ENCODE results near the gene ROR1. TPM values are rescaled to one million over a fixed set of nuclear protein-coding genes. Genes with fewer than 3 reads are reported as not detected.

The ROR1 gene
- total RNA-seq, 1 experiment from 2014 or later = 37.2 TPM

DNA sequence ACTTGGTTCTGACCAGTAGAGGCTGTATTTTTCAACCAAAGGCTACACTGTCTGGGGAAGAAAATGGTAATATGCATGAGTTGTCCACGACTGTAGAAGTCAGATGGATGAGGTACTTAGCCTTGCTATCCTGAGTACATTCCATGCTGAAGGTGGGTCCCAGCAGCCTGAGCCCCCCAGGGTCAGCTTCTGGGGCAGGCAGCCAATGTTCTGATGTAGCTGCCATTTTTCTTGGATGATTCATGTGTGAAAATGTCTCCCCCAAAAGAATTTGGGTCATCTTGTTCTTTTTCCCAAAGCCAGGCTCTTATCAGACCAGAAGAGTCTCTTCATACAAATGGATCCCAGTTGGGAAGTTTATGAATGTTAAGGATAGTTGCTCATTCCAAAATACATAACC lies 257.4 kb downstream of the ROR1 start:
- intact Hi-C loops (cut with micrococcal nuclease; ENCODE audit: unreplicated experiment) = no loop called here
- no peaks in the 10 kb centered on the region for H3K4me1 ChIP-seq
- Mint-ChIP-seq H3K4me1 (ENCODE audit: low read depth, unreplicated experiment) (no peaks in the 10 kb centered on the region), H3K36me3 (ENCODE audit: insufficient read depth, unreplicated experiment) (peaks cover 22% of the 10 kb centered on the region), H3K27ac (ENCODE audit: unreplicated experiment) (no peak overlapping the region), H3K9me3 (ENCODE audit: unreplicated experiment) (peaks cover 10% of the 10 kb centered on the region), H3K27me3 (ENCODE audit: insufficient read depth, unreplicated experiment) (no peaks in the 10 kb centered on the region), H3K4me3 (ENCODE audit: unreplicated experiment) (no peak overlapping the region)
- no peaks in the 10 kb centered on the region for H3K27me3 ChIP-seq (replicated peaks; ENCODE audit: control insufficient read depth, insufficient read depth, low read length)
- TF ChIP-seq, protein P1, sequence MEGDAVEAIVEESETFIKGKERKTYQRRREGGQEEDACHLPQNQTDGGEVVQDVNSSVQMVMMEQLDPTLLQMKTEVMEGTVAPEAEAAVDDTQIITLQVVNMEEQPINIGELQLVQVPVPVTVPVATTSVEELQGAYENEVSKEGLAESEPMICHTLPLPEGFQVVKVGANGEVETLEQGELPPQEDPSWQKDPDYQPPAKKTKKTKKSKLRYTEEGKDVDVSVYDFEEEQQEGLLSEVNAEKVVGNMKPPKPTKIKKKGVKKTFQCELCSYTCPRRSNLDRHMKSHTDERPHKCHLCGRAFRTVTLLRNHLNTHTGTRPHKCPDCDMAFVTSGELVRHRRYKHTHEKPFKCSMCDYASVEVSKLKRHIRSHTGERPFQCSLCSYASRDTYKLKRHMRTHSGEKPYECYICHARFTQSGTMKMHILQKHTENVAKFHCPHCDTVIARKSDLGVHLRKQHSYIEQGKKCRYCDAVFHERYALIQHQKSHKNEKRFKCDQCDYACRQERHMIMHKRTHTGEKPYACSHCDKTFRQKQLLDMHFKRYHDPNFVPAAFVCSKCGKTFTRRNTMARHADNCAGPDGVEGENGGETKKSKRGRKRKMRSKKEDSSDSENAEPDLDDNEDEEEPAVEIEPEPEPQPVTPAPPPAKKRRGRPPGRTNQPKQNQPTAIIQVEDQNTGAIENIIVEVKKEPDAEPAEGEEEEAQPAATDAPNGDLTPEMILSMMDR (IDR thresholded peaks at IDR 0.05; ENCODE audit: insufficient read depth in 1 of 2, low read depth in 1 of 2, low read length in 1 of 2, severe bottlenecking in 1 of 2, unreplicated experiment in 1 of 2) = no peak
- no peak for DNase-seq
- H3K36me3 ChIP-seq (ENCODE audit: control insufficient read depth, insufficient read depth, low read length) = no peaks in the 10 kb centered on the region
- H3K9me3 ChIP-seq = no peaks in the 10 kb centered on the region
- ChIA-PET CTCF (no interaction called here), POLR2A (no interaction called here)
- no TSS peak for BruUV-seq (replicated peaks)
- H3K4me3 ChIP-seq (ENCODE audit: low read depth, low read length) = no peak overlapping the region

DNA sequence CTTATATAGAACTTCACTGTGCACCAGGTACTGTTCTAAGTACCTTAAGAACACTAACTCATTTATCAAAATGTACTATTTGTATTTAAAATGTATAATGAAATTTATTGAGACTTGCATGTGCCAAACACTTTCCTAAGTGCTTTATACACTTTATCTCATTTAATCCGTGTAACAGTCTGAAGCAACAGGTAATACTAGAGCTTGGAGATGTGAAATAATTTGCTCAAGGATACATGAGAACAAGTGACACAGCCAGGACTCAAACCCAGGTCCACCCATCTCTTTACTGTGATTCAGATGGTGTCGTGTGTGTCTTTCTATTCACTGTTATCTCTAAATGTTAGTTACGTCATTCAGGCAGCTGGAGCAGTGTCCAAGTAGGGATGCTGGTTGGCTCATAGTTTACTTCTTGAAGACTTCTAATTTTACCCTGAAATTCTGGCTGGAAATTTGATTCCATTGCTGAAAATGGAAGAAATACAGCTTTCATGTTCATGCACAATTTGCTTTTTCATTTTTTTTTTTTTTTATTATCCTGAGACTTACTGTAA lies 259.9 kb downstream of the ROR1 start:
- H3K4me3 Mint-ChIP-seq (ENCODE audit: unreplicated experiment) = no peak overlapping the region
- ChIA-PET CTCF (no interaction called here), POLR2A (no interaction called here)
- H3K9me3 Mint-ChIP-seq (ENCODE audit: unreplicated experiment) = no peaks in the 10 kb centered on the region
- Histone ChIP-seq H3K4me3 (ENCODE audit: low read depth, low read length) (no peak overlapping the region), H3K36me3 (ENCODE audit: control insufficient read depth, insufficient read depth, low read length) (no peaks in the 10 kb centered on the region), H3K27me3 (replicated peaks; ENCODE audit: control insufficient read depth, insufficient read depth, low read length) (no peaks in the 10 kb centered on the region), H3K9me3 (no peaks in the 10 kb centered on the region), H3K4me1 (no peaks in the 10 kb centered on the region)
- H3K27ac Mint-ChIP-seq (ENCODE audit: unreplicated experiment) = no peak overlapping the region
- H3K4me1 Mint-ChIP-seq (ENCODE audit: low read depth, unreplicated experiment) = no peaks in the 10 kb centered on the region
- H3K36me3 Mint-ChIP-seq (ENCODE audit: insufficient read depth, unreplicated experiment) = peaks cover 22% of the 10 kb centered on the region
- intact Hi-C loops (cut with micrococcal nuclease; ENCODE audit: unreplicated experiment) = no loop called here
- DNase-seq = no peak
- no peaks in the 10 kb centered on the region for H3K27me3 Mint-ChIP-seq (ENCODE audit: insufficient read depth, unreplicated experiment)
- no TSS peak for BruUV-seq (replicated peaks)
- TF ChIP-seq, protein P1 (IDR thresholded peaks at IDR 0.05; ENCODE audit: insufficient read depth in 1 of 2, low read depth in 1 of 2, low read length in 1 of 2, severe bottlenecking in 1 of 2, unreplicated experiment in 1 of 2) = no peak

DNA sequence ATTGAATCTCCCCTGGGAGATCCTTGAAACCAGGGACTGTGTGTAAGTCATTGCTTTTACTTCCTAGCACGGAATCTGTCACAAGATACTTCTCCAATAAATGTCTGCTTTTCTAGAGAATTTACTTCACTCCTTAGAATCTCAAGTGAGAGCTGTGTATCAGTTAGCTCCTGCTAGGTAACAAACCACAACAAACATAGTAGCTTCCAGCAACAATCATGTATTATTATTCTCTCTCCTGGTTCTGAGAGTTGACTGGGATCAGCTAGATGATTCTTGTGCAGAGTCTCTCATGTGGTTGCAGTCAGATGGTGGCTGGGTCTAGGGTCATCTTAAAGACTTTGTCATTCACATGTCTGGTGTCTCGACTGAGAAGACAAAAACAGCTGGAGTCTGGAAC lies 262.7 kb downstream of the ROR1 start:
- Histone ChIP-seq H3K36me3 (ENCODE audit: control insufficient read depth, insufficient read depth, low read length) (no peaks in the 10 kb centered on the region), H3K27me3 (replicated peaks; ENCODE audit: control insufficient read depth, insufficient read depth, low read length) (no peaks in the 10 kb centered on the region), H3K4me3 (ENCODE audit: low read depth, low read length) (no peak overlapping the region), H3K4me1 (no peaks in the 10 kb centered on the region), H3K9me3 (no peaks in the 10 kb centered on the region)
- Mint-ChIP-seq H3K9me3 (ENCODE audit: unreplicated experiment) (no peaks in the 10 kb centered on the region), H3K36me3 (ENCODE audit: insufficient read depth, unreplicated experiment) (peaks cover 10% of the 10 kb centered on the region), H3K27me3 (ENCODE audit: insufficient read depth, unreplicated experiment) (no peaks in the 10 kb centered on the region), H3K4me3 (ENCODE audit: unreplicated experiment) (no peak overlapping the region), H3K27ac (ENCODE audit: unreplicated experiment) (no peak overlapping the region), H3K4me1 (ENCODE audit: low read depth, unreplicated experiment) (no peaks in the 10 kb centered on the region)
- TF ChIP-seq, protein P1 (IDR thresholded peaks at IDR 0.05; ENCODE audit: insufficient read depth in 1 of 2, low read depth in 1 of 2, low read length in 1 of 2, severe bottlenecking in 1 of 2, unreplicated experiment in 1 of 2) = no peak
- DNase-seq = no peak
- no TSS peak for BruUV-seq (replicated peaks)
- ChIA-PET CTCF (no interaction called here), POLR2A (no interaction called here)
- intact Hi-C loops (cut with micrococcal nuclease; ENCODE audit: unreplicated experiment) = no loop called here

Measured in Caco-2 (cell line).